B cell (primary cell): ENCODE data around the gene LAMA2.

ENCODE experiments used
- CTCF ChIP-seq: fragments of 200-600 bp; IDR thresholded peaks from one replicate; pipeline ENCODE4 v1.8.0; 2022; ENCODE audit warnings: antibody characterized with exemption, mild to moderate bottlenecking
- EZH2 ChIP-seq: IDR thresholded peaks from 2 replicates; pipeline ENCODE4 v1.6.1; 2012; ENCODE audit warnings: borderline replicate concordance, low read depth, mild to moderate bottlenecking, moderate library complexity, low read length; ENCODE audit not compliant: insufficient read depth, poor library complexity, severe bottlenecking

GRCh38 chr6:129110690-129111343 is 227.9 kb downstream of the LAMA2 start:
- TF ChIP-seq CTCF (no peak), EZH2 (no peak)
